ENCODE data around the gene RPTOR.

GRCh38 chr17:80768389-80768788 lies 223.8 kb downstream of the RPTOR start:
- TF ChIP-seq TAF1 (IDR thresholded peaks at IDR 0.05; ENCODE audit: low read depth) (no peak), CTCF (IDR thresholded peaks at IDR 0.05; ENCODE audit: poor library complexity, severe bottlenecking) (no peak), REST (IDR thresholded peaks at IDR 0.05; ENCODE audit: borderline replicate concordance) (no peak), POLR2AphosphoS5 (IDR thresholded peaks at IDR 0.05) (no peak), SMC3 (conservative IDR thresholded peaks at IDR 0.05; ENCODE audit: poor library complexity) (no peak), MXI1 (conservative IDR thresholded peaks at IDR 0.05; ENCODE audit: poor library complexity, severe bottlenecking) (no peak), EP300 (conservative IDR thresholded peaks at IDR 0.05; ENCODE audit: poor library complexity, severe bottlenecking) (no peak)
